Measurements from ENCODE around the gene TBC1D1. TPM values are rescaled to one million over a fixed set of nuclear protein-coding genes. Genes with fewer than 3 reads are reported as not detected.

Gene TBC1D1
- polyA plus RNA-seq, 1 donor (not counting 4 experiments of a cell fraction or from before 2014, with no cell fraction given) = 32.5 TPM

DNA sequence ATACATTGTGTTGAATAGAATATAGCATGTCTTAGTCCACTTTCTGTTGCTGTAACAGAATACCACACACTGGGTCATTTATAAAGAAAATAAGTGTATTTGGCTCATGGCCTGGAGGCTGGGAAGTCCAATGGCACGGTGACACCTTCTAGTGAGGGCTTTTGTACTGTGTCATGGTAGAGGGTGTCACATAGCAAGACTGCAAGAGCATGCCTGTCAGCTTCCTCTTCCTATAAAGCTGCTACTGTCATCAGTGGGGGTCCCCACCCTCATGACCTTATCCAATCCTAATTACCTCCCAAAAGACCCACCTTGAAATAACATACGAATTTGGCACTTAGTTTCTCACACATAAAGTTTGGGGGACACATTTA lies 262.5 kb downstream of the TBC1D1 start:
- dilution Hi-C loops (cut with MboI; ENCODE audit: extremely low pct_ligation_motif_present, low sequenced_read_pairs) = no loop called here
- Histone ChIP-seq H3K27ac (ENCODE audit: control insufficient read depth, insufficient read depth, low read length) (no peak overlapping the region), H3K4me3 (ENCODE audit: control insufficient read depth in 2 of 3, extremely low read depth in 1 of 3, insufficient read depth in 2 of 3, low read depth in 1 of 3, low read length in 3 of 3) (no peak overlapping the region), H3K79me2 (ENCODE audit: control insufficient read depth, insufficient read depth, low read length) (no peaks in the 10 kb centered on the region), H4K20me1 (ENCODE audit: control insufficient read depth, extremely low read depth, insufficient read depth, low read length) (no peaks in the 10 kb centered on the region), H3K36me3 (ENCODE audit: control insufficient read depth in 2 of 2, extremely low read depth in 1 of 2, insufficient read depth in 2 of 2, low read length in 2 of 2) (no peaks in the 10 kb centered on the region), H3K9ac (ENCODE audit: control insufficient read depth, extremely low read depth, insufficient read depth, low read length) (no peak overlapping the region), H3K27me3 (ENCODE audit: control insufficient read depth, extremely low read depth, insufficient read depth, low read length) (no peaks in the 10 kb centered on the region), H3K9me3 (ENCODE audit: control insufficient read depth, low read depth, low read length) (no peaks in the 10 kb centered on the region), H3K4me1 (ENCODE audit: control insufficient read depth, extremely low read depth, insufficient read depth, low read length) (peaks cover 34% of the 10 kb centered on the region), H3K9me1 (ENCODE audit: control insufficient read depth, extremely low read depth, insufficient read depth, low read length) (no peaks in the 10 kb centered on the region), H3K4me2 (ENCODE audit: control insufficient read depth, extremely low read depth, insufficient read depth, low read depth, low read length) (no peak overlapping the region), H2AFZ (ENCODE audit: control insufficient read depth, low read length) (no peak overlapping the region)
- FAIRE-seq (no peak), DNase-seq (ENCODE audit: low read depth, low spot score) (no peak)
- no peak for TF ChIP-seq EZH2 (IDR thresholded peaks at IDR 0.05; ENCODE audit: low read length)
- TF ChIP-seq, protein P1, sequence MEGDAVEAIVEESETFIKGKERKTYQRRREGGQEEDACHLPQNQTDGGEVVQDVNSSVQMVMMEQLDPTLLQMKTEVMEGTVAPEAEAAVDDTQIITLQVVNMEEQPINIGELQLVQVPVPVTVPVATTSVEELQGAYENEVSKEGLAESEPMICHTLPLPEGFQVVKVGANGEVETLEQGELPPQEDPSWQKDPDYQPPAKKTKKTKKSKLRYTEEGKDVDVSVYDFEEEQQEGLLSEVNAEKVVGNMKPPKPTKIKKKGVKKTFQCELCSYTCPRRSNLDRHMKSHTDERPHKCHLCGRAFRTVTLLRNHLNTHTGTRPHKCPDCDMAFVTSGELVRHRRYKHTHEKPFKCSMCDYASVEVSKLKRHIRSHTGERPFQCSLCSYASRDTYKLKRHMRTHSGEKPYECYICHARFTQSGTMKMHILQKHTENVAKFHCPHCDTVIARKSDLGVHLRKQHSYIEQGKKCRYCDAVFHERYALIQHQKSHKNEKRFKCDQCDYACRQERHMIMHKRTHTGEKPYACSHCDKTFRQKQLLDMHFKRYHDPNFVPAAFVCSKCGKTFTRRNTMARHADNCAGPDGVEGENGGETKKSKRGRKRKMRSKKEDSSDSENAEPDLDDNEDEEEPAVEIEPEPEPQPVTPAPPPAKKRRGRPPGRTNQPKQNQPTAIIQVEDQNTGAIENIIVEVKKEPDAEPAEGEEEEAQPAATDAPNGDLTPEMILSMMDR (optimal IDR thresholded peaks at IDR 0.05 in 1 of 3, IDR thresholded peaks at IDR 0.05 in 1 of 3, conservative IDR thresholded peaks at IDR 0.05 in 1 of 3; ENCODE audit: extremely low read depth in 1 of 3, insufficient read depth in 2 of 3, low read length in 3 of 3) = no peak

GRCh38 chr4:38154252-38154651 lies 263.4 kb downstream of the TBC1D1 start:
- FAIRE-seq (peak; percentile 59), DNase-seq (ENCODE audit: low read depth, low spot score) (no peak)
- no peaks in the 10 kb centered on the region for H4K20me1 ChIP-seq (ENCODE audit: control insufficient read depth, extremely low read depth, insufficient read depth, low read length)
- no peaks in the 10 kb centered on the region for H3K9me3 ChIP-seq (ENCODE audit: control insufficient read depth, low read depth, low read length)
- no peak overlapping the region for H3K27ac ChIP-seq (ENCODE audit: control insufficient read depth, insufficient read depth, low read length)
- H3K9ac ChIP-seq (ENCODE audit: control insufficient read depth, extremely low read depth, insufficient read depth, low read length) = no peak overlapping the region
- H3K36me3 ChIP-seq (ENCODE audit: control insufficient read depth in 2 of 2, extremely low read depth in 1 of 2, insufficient read depth in 2 of 2, low read length in 2 of 2) = no peaks in the 10 kb centered on the region
- peaks cover 41% of the 10 kb centered on the region for H3K4me1 ChIP-seq (ENCODE audit: control insufficient read depth, extremely low read depth, insufficient read depth, low read length)
- TF ChIP-seq, protein P1 (optimal IDR thresholded peaks at IDR 0.05 in 1 of 3, IDR thresholded peaks at IDR 0.05 in 1 of 3, conservative IDR thresholded peaks at IDR 0.05 in 1 of 3; ENCODE audit: extremely low read depth in 1 of 3, insufficient read depth in 2 of 3, low read length in 3 of 3) = no peak
- no peak for TF ChIP-seq EZH2 (IDR thresholded peaks at IDR 0.05; ENCODE audit: low read length)
- peak overlapping the region; percentile 88 for H3K4me2 ChIP-seq (ENCODE audit: control insufficient read depth, extremely low read depth, insufficient read depth, low read depth, low read length)
- H3K79me2 ChIP-seq (ENCODE audit: control insufficient read depth, insufficient read depth, low read length) = no peaks in the 10 kb centered on the region
- no peak overlapping the region for H2AFZ ChIP-seq (ENCODE audit: control insufficient read depth, low read length)
- no peak overlapping the region for H3K4me3 ChIP-seq (ENCODE audit: control insufficient read depth in 2 of 3, extremely low read depth in 1 of 3, insufficient read depth in 2 of 3, low read depth in 1 of 3, low read length in 3 of 3)
- dilution Hi-C loops (cut with MboI; ENCODE audit: extremely low pct_ligation_motif_present, low sequenced_read_pairs) = no loop called here
- no peaks in the 10 kb centered on the region for H3K27me3 ChIP-seq (ENCODE audit: control insufficient read depth, extremely low read depth, insufficient read depth, low read length)
- H3K9me1 ChIP-seq (ENCODE audit: control insufficient read depth, extremely low read depth, insufficient read depth, low read length) = no peaks in the 10 kb centered on the region

Data from keratinocyte (primary cell).